Measurements from ENCODE around the gene MANEAL.

MANEAL gene

DNA sequence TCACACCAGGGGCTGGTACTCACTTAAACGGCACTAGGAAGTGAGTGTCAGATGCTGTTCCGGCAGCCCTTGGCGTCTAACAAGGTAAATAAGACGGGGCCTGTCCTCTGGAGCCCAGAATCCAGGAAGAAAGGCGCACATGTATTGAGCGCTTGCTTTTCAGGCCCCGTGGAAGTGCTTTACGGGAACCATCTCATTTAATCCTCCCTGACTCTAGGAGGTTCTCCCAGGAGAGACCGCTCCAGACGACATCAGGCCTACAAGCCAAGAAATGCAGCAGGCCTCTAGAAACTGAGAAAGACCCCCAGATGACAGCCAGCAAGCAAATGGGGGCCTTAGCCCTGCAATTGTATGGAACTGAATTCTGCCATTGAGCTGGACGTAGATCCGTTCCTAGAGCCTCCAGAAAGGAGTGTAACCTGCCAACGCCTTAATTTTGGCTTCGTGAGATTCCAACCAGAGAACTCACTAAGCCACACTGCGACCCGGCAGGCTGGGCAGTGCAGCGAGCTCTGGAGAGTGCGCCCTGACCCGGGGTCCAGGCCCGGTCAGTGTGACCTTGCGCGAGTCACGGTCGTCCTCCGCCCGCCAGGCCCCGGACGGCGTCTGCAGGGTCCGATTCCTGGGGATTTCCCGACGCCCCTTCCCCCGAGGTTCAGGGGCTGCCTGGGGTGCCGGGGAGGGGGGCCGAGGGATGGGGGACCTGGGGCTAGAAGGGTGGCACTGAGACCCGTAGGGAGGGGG is 532 bp upstream of the MANEAL start:
- DNase-seq, result peak in 1 of 2 experiments; percentile 31

DNA sequence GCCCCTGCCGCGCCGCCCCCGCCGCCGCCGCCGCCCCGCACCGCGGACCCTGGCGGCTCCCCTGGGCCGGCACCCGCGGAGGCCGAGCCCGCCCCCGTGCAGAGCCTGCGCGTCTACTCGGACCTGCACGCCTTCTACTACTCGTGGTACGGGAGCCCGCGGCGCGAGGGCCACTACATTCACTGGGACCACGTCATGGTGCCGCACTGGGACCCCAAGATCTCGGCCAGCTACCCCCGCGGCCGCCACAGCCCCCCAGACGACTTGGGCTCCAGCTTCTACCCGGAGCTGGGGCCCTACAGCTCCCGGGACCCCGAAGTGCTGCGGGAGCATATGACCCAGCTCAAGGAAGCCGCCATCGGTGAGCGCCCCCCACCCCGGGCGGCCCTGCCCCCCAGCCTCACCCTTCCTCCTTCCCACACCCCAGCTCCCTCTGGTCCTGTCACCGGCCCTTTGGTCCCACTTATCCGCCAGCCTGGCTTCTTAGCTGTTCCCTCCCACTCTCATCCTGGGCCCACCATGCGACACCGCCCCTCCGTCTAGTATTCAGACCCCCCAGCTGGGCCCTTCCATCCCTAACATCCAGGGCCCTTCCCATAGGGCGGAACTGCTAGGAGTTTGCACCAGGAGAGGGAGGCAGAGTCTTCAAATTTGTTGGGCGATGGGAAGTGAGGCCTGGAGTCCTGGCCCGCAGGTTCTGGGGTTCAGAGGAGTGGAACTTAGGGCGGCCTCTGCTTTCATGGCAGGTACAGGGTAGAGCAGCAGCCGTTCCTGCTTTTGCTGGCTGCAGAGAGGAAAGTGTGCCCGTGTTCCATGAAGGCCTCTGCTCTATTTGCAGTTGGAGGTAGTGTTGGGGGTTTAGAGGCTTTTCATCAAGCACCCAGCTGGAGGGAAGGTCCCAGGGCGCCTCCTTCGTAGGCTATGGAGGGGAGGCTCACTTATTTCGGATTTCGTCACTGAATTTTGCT is 1.0 kb downstream of the MANEAL start:
- DNase-seq, result peak; percentile 61 to 74

DNA sequence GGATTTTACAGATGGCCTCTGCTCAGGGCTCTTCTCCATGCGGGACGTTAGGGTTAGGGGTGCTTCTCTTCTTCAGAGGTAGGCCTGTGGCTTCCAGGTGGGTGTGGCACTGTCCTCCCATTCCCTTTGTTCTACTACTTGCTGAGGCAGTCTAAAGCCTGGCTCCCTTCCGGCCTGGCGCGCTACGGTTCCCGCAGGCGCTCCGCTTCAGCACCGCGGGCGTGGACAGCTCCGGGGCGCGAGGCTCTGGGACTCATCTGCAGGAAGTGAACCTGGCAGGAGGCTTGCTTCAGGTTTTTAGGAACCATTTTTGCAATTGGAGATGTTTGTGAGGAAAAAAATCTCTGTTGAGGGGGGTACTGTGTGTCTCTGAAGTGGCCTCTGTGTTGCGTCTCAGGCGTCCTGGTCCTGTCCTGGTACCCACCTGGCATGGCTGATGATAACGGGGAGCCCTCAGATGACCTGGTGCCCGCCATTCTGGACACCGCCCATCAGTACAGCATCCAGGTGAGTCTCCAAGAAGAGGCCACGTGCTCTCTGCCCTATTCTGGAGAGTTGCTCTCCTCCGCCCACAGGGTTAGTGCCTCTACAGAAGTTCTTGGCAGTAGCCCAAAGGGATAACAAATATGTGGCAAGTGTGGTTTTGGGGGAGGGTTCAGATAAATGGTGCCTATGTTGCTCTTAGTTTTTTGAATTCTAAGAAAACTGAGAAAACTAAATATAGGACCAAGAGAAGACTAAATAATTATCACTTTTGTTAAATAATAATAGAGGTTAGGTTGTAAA is 1.9 kb downstream of the MANEAL start:
- DNase-seq, result peak; percentile 55 to 83

DNA sequence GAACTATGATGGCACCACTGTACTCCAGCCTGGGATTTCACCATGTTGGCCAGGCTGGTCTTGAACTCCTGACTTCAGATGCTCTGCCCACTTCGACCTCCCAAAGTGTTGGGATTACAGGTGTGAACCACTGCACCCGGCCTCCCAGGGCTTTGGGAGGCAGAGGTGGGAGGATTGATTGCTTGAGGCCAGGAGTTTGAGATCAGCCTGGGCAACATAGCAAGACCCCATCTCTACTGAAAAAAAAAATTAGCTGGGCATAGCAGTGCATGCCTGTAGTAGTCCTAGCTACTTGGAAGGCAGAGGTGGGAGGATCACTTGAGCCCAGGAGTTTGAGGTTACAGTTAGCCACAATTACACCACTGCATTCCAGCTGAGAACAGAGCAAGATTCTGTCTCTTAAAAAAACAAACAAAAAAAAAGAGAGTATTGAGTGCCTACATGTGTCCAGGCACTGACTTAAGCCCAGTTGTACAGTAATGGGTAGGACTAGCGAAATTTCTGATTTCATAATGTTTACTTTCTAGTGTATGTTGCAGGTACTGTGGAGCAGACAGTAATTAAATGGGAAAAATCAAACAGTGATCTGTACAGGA is 4.2 kb downstream of the MANEAL start:
- no peak for DNase-seq

DNA sequence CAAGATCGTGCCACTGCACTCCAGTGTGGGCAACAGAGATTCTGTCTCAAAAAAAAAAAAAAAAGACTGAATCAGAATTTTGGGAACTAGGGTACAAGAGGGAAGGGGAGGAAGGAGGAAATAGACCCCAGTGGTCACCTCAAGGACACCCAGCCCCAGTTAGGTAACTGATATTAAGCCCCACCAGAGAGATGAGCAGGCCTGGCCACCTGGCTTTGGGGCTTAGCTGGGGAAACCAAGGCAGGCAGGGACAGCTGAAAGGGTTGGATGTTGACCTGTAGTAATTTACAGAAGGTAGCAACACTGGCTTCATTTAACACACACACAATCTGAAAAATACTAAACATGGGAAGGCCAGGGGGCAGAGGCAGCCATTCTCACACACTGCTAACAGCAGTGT is 8.8 kb downstream of the MANEAL start:
- DNase-seq, result no peak

DNA sequence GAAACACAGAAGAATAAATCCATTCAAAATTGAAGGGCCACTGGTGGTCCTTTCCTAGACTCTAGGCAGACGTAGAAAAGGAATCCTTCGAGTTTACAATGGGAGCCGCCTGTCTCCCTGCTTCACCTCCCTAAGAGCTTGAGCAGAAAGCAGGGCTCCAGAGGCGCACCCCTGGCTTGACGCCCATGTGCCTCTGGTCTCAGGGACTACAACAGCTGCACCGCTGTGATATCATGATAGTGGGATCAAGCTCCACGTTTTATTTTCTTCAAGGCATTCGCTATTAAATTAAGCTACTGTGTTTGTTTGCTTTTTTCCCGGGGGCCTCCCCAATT is 13.5 kb downstream of the MANEAL start:
- DNase-seq, result no peak

DNA sequence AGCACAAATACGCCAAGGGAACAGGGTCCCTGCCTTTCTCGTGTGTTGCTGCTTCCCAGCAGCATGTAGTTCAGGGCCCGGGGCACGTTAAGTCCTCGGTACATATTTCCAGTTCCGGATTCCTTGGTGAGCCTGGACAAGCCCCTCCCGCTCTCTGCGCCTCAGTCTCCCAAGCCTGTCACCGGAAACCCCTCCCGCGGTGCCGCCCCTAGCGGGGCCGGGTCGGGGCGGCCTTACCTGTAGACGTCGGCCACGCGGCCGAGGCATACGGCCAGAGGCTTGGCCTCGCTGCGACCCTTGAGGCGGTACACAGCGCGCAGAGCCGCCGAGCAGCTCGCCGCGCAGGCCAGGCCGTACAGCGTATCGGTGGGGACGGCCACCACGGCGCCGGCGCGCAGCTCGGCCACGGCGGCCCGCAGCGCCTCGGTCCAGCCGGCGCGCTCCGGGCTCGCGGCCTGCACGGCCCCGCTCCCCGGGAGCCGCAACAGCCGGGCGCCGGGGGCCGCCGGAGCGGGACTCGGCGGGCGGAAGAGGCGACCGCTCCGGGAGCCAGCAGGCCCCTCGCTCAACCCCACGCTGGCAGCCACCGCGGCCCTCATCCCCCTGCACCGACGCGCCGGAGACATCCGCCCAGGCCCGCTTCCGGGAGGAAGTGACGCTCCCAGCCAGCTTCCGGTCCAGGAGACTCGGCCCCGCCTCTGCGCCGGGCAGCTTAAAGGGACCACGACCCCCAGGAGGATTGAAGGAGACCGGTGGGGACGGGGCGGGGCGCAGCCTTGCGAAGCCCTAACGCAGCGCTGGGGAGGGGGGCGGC is 14.1 kb downstream of the MANEAL start, which contains the start of the genes C1orf122 and YRDC:
TSS of gene C1orf122 (plus strand) at position 236 of the 814 bp plus-strand sequence. CDS start 615 bp downstream, outside the sequence.
TSS of gene YRDC (minus strand) at position 654 of the 814 bp plus-strand sequence. CDS start at position 626, 28 bp downstream.
- peak; percentile 96 to 100 for DNase-seq

DNA sequence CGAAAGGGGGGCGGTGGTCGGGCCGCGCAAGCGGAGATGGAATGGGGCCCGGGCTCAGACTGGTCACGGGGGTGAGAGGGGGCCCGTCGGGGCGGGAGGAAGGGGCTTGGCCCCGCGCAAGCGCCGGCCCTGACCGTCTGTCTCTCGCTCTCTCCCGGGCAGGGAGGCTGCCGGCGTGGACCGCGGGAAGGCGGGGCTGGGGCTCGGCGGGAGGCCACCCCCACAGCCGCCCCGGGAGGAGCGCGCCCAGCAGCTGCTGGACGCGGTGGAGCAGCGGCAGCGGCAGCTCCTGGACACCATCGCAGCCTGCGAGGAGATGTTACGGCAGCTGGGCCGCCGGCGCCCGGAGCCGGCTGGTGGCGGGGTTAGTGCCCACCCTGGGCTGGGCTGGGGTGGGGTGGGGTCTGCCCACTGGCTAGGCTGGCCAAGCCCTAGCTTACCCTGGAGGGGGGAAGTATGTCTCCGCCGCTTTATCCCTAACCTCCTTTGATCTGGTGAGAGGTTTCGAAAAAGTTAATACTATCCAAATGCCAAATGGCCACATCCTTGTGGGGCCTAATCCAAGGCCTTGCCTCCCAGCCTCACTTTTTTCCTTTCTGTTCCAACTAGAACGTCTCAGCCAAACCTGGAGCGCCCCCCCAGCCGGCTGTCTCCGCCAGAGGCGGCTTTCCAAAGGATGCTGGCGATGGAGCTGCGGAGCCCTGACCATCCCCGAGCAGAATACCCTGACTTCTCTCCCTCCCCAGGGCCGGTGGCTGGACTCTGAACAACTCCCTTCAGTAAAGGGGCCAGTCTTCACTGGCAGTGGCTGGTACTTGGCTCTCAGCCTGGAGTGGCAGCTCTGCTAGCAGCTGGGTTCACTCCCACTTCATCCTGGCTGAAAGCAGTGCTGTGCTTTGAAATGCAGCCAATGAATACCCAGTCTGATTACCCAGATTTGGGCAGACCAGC is 15.0 kb downstream of the MANEAL start:
- DNase-seq, result peak; percentile 84 to 98

DNA sequence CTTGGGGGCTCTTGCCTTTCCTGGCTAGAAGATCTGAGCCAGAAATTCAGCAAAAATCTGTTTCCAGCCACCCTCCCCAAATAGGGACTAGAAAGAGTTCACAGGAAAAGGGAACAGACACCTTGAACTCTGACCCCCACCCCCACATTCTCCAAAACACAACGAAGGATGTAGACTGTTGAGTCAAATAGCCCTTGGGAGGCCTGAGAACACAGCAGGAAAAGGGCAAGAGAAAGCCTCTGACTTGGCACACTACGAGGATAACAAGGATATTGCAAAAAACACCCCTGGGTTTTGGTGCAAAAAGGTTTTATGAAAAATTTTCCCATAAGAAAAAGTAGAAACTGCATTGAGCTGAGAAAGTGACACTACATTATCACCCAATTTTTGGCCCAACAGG is 16.3 kb downstream of the MANEAL start:
- no peak for DNase-seq

DNA sequence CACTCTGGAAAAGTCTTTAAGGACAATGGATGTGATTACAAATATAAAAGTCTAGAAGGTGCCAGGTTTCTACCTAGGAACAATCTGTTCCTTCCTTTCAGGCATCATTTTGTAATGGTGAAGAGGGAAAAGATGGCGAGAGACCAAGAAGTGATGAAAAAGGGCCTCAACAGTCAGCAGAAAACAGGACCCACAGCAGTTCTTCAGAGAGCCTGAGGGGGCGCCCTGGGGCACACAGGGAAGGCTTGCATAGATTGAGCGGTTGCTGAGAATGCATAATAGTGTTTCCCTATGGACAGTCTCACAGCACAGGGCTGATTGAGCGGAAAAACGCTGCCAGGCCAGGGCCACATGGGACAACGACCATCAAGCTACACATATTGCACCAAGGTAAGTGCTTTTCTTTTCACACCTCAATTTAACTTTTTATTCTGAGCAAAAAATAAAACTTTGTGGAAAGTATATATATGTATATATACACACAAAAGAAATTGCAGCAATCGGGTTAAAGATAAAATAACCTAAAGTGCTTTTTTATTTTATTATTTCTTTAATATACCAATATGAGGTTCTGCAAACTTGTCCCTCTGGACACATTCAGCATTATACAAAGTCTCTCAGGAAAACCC is 17.5 kb downstream of the MANEAL start:
- peak; percentile 94 to 97 for DNase-seq

DNA sequence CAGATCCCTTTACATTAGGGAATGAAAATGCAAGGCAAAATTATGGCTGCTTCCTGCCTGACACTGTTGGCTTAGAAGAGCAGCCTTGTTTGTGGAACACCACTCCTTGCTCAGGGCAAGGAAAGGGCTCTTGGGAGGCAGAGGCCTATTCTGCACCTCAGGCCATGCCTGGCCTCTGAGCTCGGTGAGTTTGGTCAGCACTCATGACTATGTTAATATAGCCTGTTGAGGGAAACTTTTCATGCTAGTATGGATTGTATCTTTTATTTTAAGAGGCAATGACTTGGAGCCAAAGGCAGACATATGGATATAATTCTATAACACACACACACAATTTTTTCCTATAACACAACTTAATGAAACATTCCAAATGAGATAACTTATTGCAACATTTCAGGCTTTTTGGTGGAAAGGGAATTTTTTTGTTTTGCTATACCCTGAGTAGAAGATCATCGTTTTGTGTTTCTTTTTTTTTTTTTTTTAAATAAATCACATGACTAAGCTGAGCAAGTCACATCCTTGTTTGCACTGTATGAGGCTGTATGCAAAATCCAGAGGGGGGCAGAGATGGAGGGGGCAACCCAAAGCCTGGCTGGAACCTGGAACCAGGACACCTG is 20.0 kb downstream of the MANEAL start:
- DNase-seq, result peak; percentile 92 to 94

DNA sequence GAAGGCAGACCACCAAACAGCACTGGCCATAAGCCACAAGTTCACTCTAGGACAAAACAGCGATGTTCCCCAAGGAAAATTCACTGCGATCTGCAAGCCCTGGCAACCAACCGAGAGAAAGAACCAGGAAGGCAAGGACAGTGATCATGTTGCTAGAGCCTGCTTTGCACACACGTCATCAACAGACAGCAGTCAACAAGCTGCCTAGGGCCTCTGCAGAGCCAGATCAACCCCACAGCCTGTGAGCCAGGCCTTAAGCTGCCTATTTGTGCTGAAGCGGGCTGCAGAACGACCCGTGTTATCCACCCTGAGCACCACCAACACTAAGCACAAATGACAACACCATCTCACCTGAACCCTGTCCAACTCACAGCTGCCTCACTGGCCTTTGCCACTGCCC is 20.6 kb downstream of the MANEAL start:
- DNase-seq, result peak; percentile 94 to 95

DNA sequence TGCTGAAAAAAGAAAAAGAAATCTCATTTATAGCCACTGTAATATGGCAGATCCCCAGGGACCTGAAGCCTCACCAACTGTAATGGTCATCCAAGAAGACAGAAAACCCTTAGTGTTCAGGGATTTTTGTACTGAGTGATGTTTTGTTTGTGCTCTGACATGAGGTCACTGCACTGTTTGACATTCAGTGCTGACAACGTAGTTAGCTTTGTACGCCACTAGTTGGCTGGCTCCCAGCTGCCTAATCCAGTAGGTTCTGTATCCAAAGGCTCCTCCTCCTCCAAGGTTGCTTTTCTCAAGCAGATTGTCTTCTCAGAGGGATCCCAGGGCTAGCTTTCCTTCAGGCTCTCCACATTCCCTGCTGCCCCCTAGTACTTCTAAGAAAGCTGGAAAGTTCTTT is 23.8 kb downstream of the MANEAL start:
- peak in 1 of 2 experiments; percentile 33 for DNase-seq

DNA sequence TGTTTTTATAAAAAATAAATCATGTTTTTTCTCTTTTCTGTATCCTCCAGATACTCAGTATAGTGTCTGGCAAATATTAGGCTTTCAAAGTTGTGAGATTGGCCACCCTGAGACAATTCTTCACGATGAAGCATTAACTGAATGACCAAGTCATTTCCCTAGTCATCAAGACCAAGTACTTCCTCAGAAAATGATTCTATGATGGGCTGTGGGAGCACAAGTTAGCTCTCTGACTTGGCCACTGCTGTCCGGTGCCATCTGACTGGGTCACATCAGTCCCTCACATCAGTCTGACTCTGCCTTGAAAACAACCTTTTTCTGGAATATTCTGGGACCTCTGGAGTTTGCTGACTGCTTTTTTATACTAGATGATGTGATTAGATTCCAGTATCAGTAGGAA is 27.8 kb downstream of the MANEAL start:
- no peak for DNase-seq

DNA sequence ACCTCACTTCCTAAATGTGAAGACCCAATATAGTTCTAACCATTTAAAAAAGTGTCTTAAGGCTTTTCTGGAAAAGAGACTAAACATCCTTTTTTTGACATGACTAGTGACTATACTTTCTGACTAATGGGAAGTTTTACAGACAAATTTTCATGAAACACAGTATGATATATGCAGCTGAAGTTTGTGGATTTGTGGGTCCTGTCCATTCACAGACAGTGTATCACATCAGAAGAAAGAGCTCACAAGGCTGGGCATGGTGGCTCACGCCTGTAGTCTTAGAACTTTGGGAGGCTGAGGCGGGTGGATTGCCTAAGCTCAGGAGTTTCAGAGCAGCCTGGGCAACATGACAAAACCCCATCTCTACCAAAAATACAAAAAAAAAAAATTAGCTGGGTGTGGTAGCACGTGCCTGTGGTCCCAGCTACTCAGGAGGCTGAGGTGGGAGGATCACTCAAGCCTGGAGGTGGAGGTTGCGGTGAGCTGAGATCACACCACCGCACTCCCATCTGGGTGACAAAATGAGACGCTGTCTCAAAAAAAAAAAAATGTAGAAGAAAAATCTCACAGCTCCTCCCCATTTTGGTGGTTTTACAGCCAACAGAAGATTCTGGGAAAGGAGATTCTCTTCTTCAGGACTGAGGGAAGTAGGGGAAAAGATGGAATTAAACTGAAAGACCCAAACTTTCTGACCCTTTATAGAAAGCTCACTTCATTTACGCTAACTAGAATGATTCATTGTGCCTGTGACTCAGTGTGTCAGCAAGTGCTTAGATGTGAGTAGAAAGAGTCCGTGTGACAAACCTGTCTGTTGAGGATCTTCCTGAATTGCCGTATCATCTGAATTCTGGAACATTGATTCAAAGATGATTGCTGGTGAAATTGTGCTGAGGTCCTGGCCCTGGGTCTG is 29.5 kb downstream of the MANEAL start:
- no peak for DNase-seq

DNA sequence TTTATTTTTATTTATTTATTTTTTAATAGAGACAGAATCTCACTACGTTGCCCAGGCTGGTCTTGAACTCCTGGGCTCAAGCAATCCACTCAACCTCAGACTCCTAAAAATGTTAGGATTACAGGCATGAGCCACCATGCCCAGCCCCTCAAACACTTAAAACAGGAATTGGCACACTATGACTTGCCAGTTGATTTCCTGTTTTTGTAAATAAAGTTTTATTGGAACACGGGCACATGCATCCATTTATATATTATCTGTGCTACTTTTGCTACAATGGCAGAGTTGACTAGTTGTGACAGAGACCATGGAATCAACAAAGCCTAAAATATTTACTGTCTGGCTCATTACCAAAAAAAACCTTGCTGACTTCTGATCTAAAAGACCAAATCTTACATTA is 30.4 kb downstream of the MANEAL start:
- no peak for DNase-seq

DNA sequence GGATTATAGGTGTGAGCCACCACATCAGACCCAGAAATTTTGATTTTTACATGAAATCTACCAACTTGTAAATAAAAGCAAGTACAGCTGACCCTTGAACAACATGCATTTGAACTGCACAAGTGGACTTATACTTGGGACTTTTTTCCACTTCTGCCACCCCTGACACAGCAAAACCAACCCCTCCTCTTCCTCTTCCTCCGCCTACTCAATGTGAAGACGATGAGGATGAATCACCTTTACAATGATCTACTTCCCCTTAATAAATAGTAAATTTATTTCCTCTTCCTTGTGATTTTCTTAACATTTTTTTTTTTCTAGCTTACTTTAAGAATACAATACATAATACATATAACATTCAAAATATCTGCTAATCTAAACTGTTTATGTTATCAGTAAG is 31.9 kb downstream of the MANEAL start:
- no peak for DNase-seq

DNA sequence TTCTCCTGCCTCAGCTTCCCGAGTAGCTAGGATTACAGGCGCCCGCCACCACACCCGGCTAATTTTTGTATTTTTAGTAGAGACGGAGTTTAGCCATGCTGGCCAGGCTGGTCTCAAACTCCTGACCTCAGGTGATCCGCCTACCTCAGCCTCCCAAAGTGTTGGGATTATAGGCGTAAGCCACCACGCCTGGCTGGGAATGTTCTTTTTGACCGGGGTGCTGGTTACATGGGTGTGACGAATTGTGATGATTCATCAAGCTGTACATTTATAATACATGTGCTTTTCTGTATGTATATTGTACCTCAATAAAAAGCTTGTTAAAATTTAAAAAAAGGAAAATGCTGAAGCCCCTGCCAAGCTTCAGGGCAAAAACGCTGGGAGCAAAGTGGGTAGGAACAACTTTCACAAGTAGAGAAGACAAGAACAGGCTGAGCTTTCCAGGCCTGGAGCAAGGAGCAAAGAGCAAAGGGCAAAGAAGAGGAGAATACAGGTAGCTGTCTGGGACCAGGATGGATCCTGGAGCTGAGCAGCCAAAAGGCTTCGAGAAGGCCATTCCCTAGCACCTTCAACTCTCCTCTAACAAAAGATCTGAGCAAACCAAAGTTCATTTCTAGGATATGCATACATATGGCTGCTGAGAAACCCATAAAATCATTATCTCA is 34.9 kb downstream of the MANEAL start:
- no peak for DNase-seq
